Chondrocyte (in vitro differentiated cells): ENCODE results near the gene EPHB1. TPM values are rescaled to one million over a fixed set of nuclear protein-coding genes. Genes with fewer than 3 reads are reported as not detected.

Experiments
- DNase-seq: peaks from one replicate; pipeline ENCODE4 v3.0.0; 2021; ENCODE audit warnings: mixed read lengths, low spot score
- H3K27ac Mint-ChIP-seq: one replicate; pipeline ENCODE4 v1.8.0; 2021; ENCODE audit warnings: mild to moderate bottlenecking, moderate library complexity, mixed read lengths; ENCODE audit not compliant: unreplicated experiment
- H3K27me3 Mint-ChIP-seq: 2 replicates; pipeline ENCODE4 v1.8.0; 2021; ENCODE audit warnings: low read depth, mixed read lengths
- H3K36me3 Mint-ChIP-seq: 2 replicates; pipeline ENCODE4 v1.8.0; 2021; ENCODE audit warnings: low read depth, mixed read lengths
- H3K4me1 Mint-ChIP-seq: 2 replicates; pipeline ENCODE4 v1.8.0; 2021; ENCODE audit warnings: low read depth, mild to moderate bottlenecking, mixed read lengths
- H3K4me3 Mint-ChIP-seq: one replicate; pipeline ENCODE4 v1.8.0; 2021; ENCODE audit warnings: mild to moderate bottlenecking, moderate library complexity, mixed read lengths; ENCODE audit not compliant: unreplicated experiment
- H3K9me3 Mint-ChIP-seq: 2 replicates; pipeline ENCODE4 v1.8.0; 2021; ENCODE audit warnings: low read depth, mixed read lengths
- total RNA-seq: library from RNA; stranded (reverse); gene quantifications from 3 replicates; pipeline ENCODE4 v1.2.1, GENCODE V29; 2021
- TF ChIP-seq, protein P1 (sequence below): fragments of 200-600 bp; sonication (generic); IDR thresholded peaks from 2 replicates; pipeline ENCODE4 v1.5.0; 2021; ENCODE audit warnings: antibody characterized with exemption, mild to moderate bottlenecking, moderate library complexity

Gene EPHB1
- total RNA-seq, 1 donor from 2014 or later, result 1.7 TPM

DNA sequence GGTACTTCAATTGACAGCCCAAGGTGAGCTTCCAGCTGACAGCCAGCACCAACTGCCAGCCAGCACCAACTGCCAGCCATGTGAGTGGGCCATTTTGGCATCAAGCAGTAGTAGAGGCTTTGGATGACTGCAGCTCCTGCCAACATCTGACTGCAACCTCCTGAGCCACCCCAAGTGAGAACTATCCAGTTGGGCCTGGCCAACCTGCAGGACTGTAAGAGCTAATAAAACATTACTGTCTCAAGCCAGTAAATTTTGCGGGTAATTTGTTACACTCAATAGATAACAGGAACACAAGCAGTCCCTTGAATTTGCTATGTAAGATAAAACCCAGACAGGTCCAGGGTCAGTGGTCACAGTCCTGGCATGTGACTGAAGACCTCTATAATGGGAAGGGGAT is 29.7 kb downstream of the EPHB1 start:
- TF ChIP-seq, protein P1, sequence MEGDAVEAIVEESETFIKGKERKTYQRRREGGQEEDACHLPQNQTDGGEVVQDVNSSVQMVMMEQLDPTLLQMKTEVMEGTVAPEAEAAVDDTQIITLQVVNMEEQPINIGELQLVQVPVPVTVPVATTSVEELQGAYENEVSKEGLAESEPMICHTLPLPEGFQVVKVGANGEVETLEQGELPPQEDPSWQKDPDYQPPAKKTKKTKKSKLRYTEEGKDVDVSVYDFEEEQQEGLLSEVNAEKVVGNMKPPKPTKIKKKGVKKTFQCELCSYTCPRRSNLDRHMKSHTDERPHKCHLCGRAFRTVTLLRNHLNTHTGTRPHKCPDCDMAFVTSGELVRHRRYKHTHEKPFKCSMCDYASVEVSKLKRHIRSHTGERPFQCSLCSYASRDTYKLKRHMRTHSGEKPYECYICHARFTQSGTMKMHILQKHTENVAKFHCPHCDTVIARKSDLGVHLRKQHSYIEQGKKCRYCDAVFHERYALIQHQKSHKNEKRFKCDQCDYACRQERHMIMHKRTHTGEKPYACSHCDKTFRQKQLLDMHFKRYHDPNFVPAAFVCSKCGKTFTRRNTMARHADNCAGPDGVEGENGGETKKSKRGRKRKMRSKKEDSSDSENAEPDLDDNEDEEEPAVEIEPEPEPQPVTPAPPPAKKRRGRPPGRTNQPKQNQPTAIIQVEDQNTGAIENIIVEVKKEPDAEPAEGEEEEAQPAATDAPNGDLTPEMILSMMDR, result no peak
- H3K4me3 Mint-ChIP-seq, result no peak overlapping the region

DNA sequence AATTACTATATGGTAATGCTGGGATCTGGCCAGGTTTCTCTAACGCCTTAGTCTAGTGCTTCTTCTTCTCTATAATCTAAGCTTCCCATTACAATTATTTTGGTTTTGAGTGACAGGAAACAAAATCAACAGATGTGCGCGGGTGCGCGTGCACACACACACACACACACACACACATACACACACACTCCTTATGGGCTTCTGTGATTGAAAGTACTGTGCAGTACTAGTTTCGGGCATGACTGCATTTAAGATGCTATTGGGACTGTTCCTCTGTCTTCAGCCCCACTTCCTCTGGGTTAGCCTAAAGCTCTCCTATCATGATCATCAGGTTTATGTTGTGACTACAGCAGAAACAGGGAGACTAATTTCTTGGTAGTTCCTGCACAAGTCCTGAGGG is 32.2 kb downstream of the EPHB1 start:
- Mint-ChIP-seq H3K27me3 (no peaks in the 10 kb centered on the region), H3K36me3 (no peaks in the 10 kb centered on the region), H3K4me3 (no peak overlapping the region), H3K27ac (no peak overlapping the region), H3K9me3 (no peaks in the 10 kb centered on the region), H3K4me1 (no peaks in the 10 kb centered on the region)
- no peak for DNase-seq
- TF ChIP-seq, protein P1, result no peak

More for the DNA sequence above, 29.7 kb downstream of the EPHB1 start:
- Mint-ChIP-seq H3K36me3 (no peaks in the 10 kb centered on the region), H3K27me3 (no peaks in the 10 kb centered on the region), H3K9me3 (no peaks in the 10 kb centered on the region), H3K27ac (no peak overlapping the region), H3K4me1 (no peaks in the 10 kb centered on the region)
- no peak for DNase-seq

DNA sequence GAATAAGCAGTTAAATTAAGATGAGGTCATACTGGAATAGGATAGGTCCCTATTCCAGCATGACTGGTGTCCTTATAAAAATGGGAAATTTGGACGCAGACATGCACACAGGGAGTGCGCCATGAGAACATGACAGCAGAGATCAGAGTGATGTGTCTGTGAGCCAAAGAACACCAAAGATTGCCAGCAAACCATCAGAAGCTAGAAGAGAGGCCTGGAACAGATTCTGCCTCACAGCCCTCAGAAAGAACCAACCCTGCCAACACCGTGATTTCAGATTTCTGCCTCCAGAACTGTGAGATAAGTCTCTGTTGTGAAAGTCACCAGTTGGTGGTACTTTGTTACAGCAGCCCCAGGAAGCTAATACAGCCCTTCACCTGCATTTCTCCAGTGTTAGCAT is 34.7 kb downstream of the EPHB1 start:
- no peak for DNase-seq
- H3K27me3 Mint-ChIP-seq, result no peaks in the 10 kb centered on the region
- TF ChIP-seq, protein P1, result no peak
- H3K4me1 Mint-ChIP-seq, result no peaks in the 10 kb centered on the region
- no peaks in the 10 kb centered on the region for H3K9me3 Mint-ChIP-seq
- H3K27ac Mint-ChIP-seq, result no peak overlapping the region
- no peaks in the 10 kb centered on the region for H3K36me3 Mint-ChIP-seq
- H3K4me3 Mint-ChIP-seq, result no peak overlapping the region

DNA sequence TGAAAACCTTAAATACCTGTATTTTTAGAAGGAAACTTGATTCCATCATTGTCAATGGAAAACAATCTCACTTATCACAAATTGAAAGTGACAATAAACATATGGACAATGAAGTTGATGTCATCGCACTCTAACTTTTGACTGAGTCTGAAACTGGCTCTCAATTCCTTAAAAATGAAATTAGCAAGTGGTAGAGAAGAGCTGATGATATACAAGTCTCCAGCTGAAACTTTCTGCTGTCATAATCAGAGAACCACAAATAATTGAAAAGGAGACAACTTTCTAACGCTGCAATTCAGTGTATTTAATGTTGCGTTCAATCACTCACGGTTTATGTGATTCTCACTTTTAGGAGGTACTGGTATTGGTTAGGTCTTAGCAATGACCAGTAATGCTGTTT is 37.5 kb downstream of the EPHB1 start:
- Mint-ChIP-seq H3K9me3 (no peaks in the 10 kb centered on the region), H3K27ac (no peak overlapping the region), H3K36me3 (no peaks in the 10 kb centered on the region), H3K27me3 (no peaks in the 10 kb centered on the region), H3K4me3 (no peak overlapping the region), H3K4me1 (no peaks in the 10 kb centered on the region)
- TF ChIP-seq, protein P1, result no peak
- no peak for DNase-seq

DNA sequence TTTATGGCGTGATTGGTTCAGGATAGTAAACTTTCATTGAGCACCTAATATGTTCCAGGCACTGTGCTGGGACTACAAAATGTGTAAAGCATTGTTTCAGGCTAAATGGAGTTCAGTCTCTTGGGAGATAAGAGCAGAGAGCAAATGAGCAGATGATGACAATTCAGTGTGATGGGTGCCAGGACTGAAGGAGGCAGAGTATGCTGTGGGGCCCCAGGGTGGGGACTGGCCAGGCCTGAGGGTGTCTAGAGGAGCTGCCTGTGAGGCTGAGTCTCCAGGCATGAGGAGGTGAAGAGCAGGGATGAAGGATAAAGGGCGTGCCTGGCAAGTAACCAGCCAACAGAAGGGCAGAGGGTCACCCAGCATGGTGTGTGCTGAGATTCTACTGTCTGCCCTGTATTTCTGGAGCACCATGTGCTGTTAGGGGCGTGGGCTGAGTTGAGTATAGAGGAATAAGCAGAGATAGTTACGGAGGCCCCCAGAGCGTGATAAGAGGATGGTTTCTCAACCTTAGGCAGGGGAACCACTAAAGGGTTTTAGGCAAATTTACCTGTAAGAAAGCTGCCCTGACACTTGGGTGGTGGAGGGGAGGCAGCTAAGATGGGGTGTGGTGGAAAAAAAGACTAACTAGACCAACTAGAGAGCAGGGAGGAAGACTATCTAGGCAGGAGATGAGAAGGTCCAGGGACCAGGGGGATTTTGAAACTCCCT is 38.5 kb downstream of the EPHB1 start:
- no peaks in the 10 kb centered on the region for H3K27me3 Mint-ChIP-seq

More for the DNA sequence above, 38.5 kb downstream of the EPHB1 start:
- Mint-ChIP-seq H3K9me3 (no peaks in the 10 kb centered on the region), H3K27ac (no peak overlapping the region), H3K36me3 (no peaks in the 10 kb centered on the region), H3K4me3 (no peak overlapping the region), H3K4me1 (no peaks in the 10 kb centered on the region)
- no peak for DNase-seq
- TF ChIP-seq, protein P1, result no peak
